ENCODE measurements around the gene LTK.

DNA sequence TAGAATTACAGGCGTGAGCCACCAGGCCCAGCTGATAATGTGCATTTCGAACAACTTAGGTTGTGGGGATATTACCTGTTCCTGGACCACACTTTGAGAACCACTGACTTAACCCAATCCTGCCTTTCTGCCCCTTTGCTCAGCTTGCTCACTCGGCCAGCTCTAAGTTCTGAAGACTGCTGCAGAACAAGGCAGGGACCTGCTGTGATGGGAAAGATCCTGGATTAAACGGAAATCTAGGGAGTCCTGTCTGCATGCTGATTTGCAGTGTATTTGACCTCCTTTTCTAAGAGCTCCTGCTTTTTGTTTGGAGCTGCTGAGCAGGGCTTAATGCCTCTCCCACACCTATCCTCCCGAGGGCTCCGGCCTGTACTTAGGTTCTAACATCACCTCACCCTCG lies 2.9 kb downstream of the LTK start:
- no peak for TF ChIP-seq CREB1 (IDR thresholded peaks at IDR 0.05; ENCODE audit: low read depth)
- no peak for TF ChIP-seq YY1 (IDR thresholded peaks at IDR 0.05; ENCODE audit: low read depth)
- TF ChIP-seq, protein P1, sequence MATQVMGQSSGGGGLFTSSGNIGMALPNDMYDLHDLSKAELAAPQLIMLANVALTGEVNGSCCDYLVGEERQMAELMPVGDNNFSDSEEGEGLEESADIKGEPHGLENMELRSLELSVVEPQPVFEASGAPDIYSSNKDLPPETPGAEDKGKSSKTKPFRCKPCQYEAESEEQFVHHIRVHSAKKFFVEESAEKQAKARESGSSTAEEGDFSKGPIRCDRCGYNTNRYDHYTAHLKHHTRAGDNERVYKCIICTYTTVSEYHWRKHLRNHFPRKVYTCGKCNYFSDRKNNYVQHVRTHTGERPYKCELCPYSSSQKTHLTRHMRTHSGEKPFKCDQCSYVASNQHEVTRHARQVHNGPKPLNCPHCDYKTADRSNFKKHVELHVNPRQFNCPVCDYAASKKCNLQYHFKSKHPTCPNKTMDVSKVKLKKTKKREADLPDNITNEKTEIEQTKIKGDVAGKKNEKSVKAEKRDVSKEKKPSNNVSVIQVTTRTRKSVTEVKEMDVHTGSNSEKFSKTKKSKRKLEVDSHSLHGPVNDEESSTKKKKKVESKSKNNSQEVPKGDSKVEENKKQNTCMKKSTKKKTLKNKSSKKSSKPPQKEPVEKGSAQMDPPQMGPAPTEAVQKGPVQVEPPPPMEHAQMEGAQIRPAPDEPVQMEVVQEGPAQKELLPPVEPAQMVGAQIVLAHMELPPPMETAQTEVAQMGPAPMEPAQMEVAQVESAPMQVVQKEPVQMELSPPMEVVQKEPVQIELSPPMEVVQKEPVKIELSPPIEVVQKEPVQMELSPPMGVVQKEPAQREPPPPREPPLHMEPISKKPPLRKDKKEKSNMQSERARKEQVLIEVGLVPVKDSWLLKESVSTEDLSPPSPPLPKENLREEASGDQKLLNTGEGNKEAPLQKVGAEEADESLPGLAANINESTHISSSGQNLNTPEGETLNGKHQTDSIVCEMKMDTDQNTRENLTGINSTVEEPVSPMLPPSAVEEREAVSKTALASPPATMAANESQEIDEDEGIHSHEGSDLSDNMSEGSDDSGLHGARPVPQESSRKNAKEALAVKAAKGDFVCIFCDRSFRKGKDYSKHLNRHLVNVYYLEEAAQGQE (IDR thresholded peaks at IDR 0.05; ENCODE audit: low read depth), result no peak

All from Ishikawa (cell line).